Upper lobe of left lung (tissue), 4 donors: Measurements from ENCODE around the gene KCNG1.

Experiments
- CTCF ChIP-seq, 6 experiments: fragments of 450-650 bp in 4 of 6; fragments of 200-600 bp in 2 of 6; sonication (generic) in 2 of 6; IDR thresholded peaks; one replicate each; pipeline ENCODE4 v1.5.1; 2016 to 2019; ENCODE audit warnings: antibody characterized with exemption in 6 of 6
- POLR2A ChIP-seq, 4 donors: fragments of 450-650 bp; IDR thresholded peaks; one replicate each; pipeline ENCODE4 v1.5.1; 2016 to 2017; ENCODE audit warnings: antibody characterized with exemption in 4 of 4, mild to moderate bottlenecking in 2 of 4
- POLR2AphosphoS5 ChIP-seq, 2 donors: sonication (generic); formaldehyde crosslinking; IDR thresholded peaks; one replicate each; pipeline ENCODE4 v1.5.1; 2017; ENCODE audit warnings: antibody characterized with exemption in 2 of 2

GRCh38 chr20:50995506-50995905 lies 27.4 kb downstream of the KCNG1 start:
- TF ChIP-seq CTCF (IDR thresholded peaks at IDR 0.05) (no peak), POLR2A (IDR thresholded peaks at IDR 0.05) (no peak), POLR2AphosphoS5 (IDR thresholded peaks at IDR 0.05) (no peak)
